Hippocampal formation (tissue), 2 donors: ENCODE measurements around the gene POTEG.
"Not testable (repeated sequence)": the region's sequence is repeated elsewhere in the genome, so short reads cannot be mapped to it uniquely, and the experiment has no call there.

Source experiments
- DNase-seq, 2 donors: peaks; one replicate each; lab custom pipeline; 2025; lab: John Stamatoyannopoulos, UW

The POTEG gene

DNA sequence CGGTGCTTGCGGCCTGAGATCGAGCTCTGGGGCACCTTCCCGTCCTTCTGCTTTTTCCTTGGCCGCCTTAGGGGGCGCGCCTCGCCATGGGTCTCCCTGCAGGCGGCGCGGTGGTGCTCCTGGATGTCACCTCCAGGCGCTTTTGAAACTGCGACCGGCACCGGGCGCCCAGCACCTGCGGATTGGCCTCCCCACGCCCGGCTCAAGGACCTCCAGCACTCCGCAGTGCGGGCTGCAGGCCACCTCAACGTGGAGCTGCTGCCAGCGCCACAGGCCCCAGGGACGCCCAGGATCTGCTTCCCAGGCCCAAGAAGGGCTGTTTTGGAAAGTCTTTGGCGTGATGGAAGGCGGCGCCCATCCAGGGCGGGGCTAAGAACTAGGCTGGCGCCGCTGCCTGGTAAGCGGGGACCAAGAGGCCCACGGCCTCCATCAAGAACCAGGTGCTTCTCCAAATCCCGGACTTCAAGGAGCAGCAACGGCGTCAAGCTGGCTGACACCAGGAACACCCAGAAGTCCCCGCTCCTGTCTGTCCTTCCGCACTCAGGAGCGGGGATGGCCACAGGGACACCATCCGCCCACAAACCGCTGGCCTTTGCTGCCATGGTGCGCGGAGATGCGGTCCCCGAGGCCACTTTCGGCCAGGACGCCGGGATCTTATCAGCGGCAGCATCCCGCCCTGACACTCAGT lies 61.2 kb downstream of the POTEG start:
- DNase-seq, result not testable (repeated sequence)

DNA sequence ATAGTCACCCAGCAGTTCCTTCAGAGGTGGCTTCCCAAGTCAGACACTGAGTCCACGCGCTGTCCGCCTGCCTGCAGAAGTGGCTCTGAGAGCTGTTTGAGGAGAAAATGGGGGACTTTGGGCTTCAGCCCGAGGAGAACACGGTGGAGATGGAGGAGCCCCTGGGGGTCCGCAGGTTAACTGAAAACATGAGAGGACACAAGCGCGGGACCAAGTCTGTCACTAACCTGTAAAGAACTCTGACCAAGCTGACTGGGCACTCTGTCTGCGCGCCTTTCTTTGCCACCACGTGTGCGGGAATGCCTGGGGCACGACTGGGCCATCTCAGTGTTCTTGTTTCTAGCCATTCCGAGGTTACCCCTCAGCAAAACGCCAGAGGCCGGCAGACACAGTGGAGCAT lies 62.4 kb downstream of the POTEG start:
- DNase-seq, result not testable (repeated sequence)

DNA sequence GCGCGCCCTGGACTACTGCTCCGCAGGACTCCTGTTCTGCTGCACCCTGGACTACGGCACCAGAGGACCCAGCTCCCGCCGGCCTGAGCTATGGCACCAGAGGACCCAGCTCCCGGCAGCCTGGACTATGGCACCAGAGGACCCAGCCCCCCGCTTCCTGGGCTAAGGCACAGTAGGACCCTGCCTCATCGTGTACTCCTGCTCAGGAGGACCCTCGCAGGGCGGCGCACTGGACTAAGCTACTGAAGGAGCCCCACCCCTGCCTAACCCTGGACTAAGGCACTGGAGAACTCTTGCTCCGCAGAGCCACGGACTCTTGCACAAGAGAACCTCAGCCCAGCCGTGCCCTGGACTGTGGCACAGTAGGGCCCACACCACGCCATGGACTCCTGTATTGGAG lies 71.3 kb downstream of the POTEG start:
- not testable (repeated sequence) for DNase-seq

DNA sequence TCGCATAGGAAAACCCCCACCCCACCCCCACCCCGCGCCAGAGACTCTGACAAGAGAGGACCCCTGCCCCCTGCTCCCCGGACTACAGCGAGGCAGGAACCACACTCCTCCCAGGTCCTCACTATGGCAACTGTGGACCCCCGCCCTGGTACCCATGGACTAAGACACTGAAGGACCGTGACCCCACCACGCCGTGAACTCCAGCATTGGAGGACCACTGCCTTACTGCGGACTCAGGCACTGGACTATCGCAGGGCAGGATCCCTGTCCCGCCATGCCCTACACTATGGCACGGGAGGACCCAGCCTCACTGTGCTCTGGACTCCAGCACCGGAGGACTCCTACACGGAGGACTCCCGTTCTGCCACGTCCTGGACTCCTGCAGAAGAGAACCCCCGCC lies 71.8 kb downstream of the POTEG start:
- DNase-seq, result not testable (repeated sequence)

DNA sequence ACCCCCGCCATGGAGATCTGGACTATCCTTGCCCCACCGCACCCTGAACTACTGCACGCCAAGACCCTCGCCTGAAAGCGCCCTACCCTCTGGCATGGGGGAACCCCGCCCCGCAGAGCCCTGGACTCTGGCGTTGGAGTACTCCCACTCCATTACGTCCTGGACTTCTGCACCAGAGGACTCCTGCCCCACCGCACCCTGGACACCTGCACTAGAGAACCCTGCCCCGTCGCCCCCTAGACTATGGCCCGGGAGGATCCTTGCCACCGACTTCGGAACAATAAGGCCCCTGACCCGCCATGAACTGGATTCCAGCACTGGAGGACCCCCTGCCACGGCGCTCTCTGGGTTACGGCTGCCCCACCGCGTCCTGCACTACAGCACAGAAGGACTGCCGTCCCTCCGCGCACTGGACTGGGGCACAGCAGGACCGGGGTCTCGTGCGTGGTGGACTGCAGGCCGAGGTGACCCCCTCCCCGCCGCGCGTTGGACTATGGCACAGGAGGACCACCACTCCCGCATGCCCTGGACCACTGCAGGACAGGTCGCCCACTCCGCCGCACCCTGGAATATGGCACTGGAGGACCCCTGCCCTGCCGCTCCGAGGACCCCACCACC lies 72.4 kb downstream of the POTEG start:
- DNase-seq, result not testable (repeated sequence)

DNA sequence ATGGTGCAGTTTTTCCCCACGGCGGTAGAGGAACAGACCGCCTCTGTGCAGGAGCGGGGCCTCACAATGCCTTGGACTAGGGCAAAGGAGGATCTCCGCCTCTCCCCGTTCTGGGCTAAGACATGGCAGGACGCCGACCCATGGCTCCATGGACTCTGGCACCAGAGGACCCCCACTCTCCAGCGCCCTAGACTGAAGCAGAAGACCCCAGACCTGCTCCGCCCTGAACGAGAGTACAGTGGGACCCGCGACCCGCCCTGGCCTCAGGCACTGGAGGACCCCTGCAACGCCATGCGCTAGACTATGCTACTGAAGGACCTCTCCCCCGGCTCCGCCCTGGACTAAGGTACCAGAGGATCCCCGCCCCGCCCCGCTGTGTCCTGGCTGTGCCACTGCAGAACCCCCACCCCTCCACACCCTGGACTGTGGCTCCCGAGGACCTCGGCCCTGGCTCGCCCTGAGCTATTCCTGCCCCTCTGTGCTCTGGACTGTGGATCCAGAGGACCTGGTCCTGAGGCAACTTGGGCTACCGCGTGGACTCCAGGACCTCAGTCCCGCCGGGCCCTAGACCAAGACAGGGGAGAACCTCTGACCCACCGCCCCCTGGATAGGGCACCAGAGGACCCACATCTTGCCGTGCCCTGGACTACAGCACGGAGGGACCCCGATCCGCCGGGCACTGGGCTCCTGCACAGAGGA lies 73.1 kb downstream of the POTEG start:
- not testable (repeated sequence) for DNase-seq
